Heart left ventricle (tissue), 13 donors: ENCODE measurements around the gene CACNA1E.

Experiments
- CTCF ChIP-seq, 12 donors: fragments of 200-600 bp; sonication (generic) in 4 of 12; IDR thresholded peaks; one replicate each; pipeline versions ENCODE4 v1.5.0 to v1.8.0; 2018 to 2022; ENCODE audit warnings: antibody characterized with exemption in 12 of 12, mild to moderate bottlenecking in 5 of 12
- POLR2A ChIP-seq, 2 donors: fragments of 450-650 bp; IDR thresholded peaks; one replicate each; pipeline ENCODE4 v1.6.1; 2017; ENCODE audit warnings: antibody characterized with exemption in 2 of 2, mild to moderate bottlenecking in 2 of 2, moderate library complexity in 2 of 2
- donor health status: ischemic (EF 13 %, LVEDD 7.1; RV severe dilation, severe dysfunction).
- donor health status: DM: no; HTN: yes; CAD: no.
- donor health status: DM: no; HTN: no; CAD: no.
- donor health status: ischemic (EF 25% LVEDD 6.9; RV normal size, moderate dysfunction).
- donor health status: ischemic (EF 25% LVEDD 5.7; RV mildly dilated, moderate dysfunction).
- donor health status: ischemic (EF 35%, LVEDD 5.7; RV mildly dilated, moderate dysfunction).
- donor health status: nonischemic (EF 11% LVEDD 7.7; RV severe dilation, severe dysfunction).
- donor health status: DM: yes; HTN: yes; CAD: no.
- donor health status: PGD.
- donor health status: ischemic (EF 29% LVEDD 5.4; RV normal size, mild dysfunction).
- donor health status: nonischemic (EF 23%, LVEDD 6.1; RV moderate dilation, normal function).

GRCh38 chr1:181443231-181443853, 40.0 kb upstream of the CACNA1E start:
- no peak for TF ChIP-seq CTCF (IDR thresholded peaks at IDR 0.05)
- no peak for TF ChIP-seq POLR2A (IDR thresholded peaks at IDR 0.05)
